Memory B cell (primary cell): ENCODE data around the gene MEX3A.
A peak's percentile ranks its signal among the peaks of the same experiment; 100 is the strongest.

Source experiments
- ATAC-seq: fragments of 150-1000 bp; cut with Tn5 transposase; 2 replicates; pipeline ENCODE4 v1.10.0; 2021; ENCODE audit warnings: low read depth, mild to moderate bottlenecking, moderate library complexity
- DNase-seq, 2 donors: peaks; one replicate each; pipeline ENCODE4 v3.0.0; 2022; ENCODE audit warnings: low spot score in 2 of 2
- H3K27ac Mint-ChIP-seq: one replicate; pipeline ENCODE4 v1.8.0; 2022; ENCODE audit warnings: mild to moderate bottlenecking, moderate library complexity, mixed read lengths
- H3K27me3 Mint-ChIP-seq: one replicate; pipeline ENCODE4 v1.8.0; 2022; ENCODE audit warnings: mixed read lengths
- H3K36me3 Mint-ChIP-seq: one replicate; pipeline ENCODE4 v1.8.0; 2022; ENCODE audit warnings: mild to moderate bottlenecking, mixed read lengths
- H3K4me1 Mint-ChIP-seq: one replicate; pipeline ENCODE4 v1.8.0; 2022; ENCODE audit warnings: mixed read lengths
- H3K4me3 Mint-ChIP-seq: one replicate; pipeline ENCODE4 v1.8.0; 2022; ENCODE audit warnings: mild to moderate bottlenecking, moderate library complexity, mixed read lengths
- H3K9me3 Mint-ChIP-seq: one replicate; pipeline ENCODE4 v1.8.0; 2022; ENCODE audit warnings: mixed read lengths

MEX3A gene

DNA sequence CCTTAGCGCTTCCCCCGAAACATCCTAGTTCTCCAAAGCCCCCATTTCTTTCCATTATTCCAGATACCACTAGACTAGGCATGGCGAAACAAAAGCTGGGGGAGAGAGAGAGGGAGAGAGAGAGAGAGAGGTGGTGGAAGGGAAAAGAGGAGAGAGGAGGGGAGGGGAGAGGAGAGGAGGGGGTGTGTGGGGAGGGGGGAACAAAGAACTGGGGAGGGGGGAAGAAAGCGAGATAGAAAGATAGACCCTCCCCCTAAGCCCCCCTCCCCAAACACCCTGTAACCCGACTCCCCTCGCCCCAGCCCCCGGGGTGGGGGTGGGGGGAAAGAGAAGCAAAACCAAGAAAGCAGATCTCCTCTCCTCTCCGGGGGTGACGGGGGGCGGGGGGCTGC, 352 bp downstream of the MEX3A start:
- H3K4me1 Mint-ChIP-seq, result peaks cover 20% of the 10 kb centered on the region
- H3K27ac Mint-ChIP-seq, result no peak overlapping the region
- H3K9me3 Mint-ChIP-seq, result no peaks in the 10 kb centered on the region
- DNase-seq (no peak), ATAC-seq (peak; percentile 8)
- peak overlapping the region; percentile 86 for H3K4me3 Mint-ChIP-seq
- H3K36me3 Mint-ChIP-seq, result no peaks in the 10 kb centered on the region
- H3K27me3 Mint-ChIP-seq, result peaks cover 13% of the 10 kb centered on the region

- H3K9me3 Mint-ChIP-seq, result no peaks in the 10 kb centered on the region
- H3K4me1 Mint-ChIP-seq, result peaks cover 20% of the 10 kb centered on the region
- H3K27me3 Mint-ChIP-seq, result peaks cover 13% of the 10 kb centered on the region
- H3K4me3 Mint-ChIP-seq, result peak overlapping the region; percentile 86
- no peak overlapping the region for H3K27ac Mint-ChIP-seq
- ATAC-seq (no peak), DNase-seq (no peak)
- H3K36me3 Mint-ChIP-seq, result no peaks in the 10 kb centered on the region
These were observed 917 bp downstream of the MEX3A start for GRCh38 chr1:156081180-156081916.

DNA sequence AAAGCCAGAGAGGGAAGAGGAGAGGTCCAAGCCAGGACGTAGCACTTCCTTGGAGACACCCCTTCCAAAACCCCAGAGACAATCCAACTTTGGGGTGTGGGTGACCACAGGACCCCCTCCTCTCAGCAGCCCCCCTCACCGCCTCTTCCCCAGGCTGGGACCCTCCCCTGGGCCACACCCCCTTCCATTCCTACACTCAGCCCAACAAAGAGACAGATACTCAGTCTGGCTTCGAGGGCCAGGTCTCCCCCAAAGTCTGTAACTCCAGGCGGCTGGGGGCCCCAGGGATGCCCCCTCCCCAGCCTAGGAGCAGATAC, 1.4 kb downstream of the MEX3A start:
- no peak for ATAC-seq
- no peak overlapping the region for H3K4me3 Mint-ChIP-seq
- no peak overlapping the region for H3K27ac Mint-ChIP-seq
- H3K27me3 Mint-ChIP-seq, result peaks cover 11% of the 10 kb centered on the region
- H3K4me1 Mint-ChIP-seq, result peaks cover 20% of the 10 kb centered on the region
- no peaks in the 10 kb centered on the region for H3K9me3 Mint-ChIP-seq
- DNase-seq, result no peak
- no peaks in the 10 kb centered on the region for H3K36me3 Mint-ChIP-seq

- no peak overlapping the region for H3K4me3 Mint-ChIP-seq
- peaks cover 23% of the 10 kb centered on the region for H3K4me1 Mint-ChIP-seq
- no peak overlapping the region for H3K27ac Mint-ChIP-seq
- no peaks in the 10 kb centered on the region for H3K9me3 Mint-ChIP-seq
- DNase-seq (no peak), ATAC-seq (no peak)
- H3K27me3 Mint-ChIP-seq, result peaks cover 10% of the 10 kb centered on the region
- no peaks in the 10 kb centered on the region for H3K36me3 Mint-ChIP-seq
These were observed 1.9 kb downstream of the MEX3A start for GRCh38 chr1:156080241-156080862.

- peaks cover 26% of the 10 kb centered on the region for H3K4me1 Mint-ChIP-seq
- ATAC-seq (no peak), DNase-seq (no peak)
- H3K27ac Mint-ChIP-seq, result no peak overlapping the region
- no peak overlapping the region for H3K4me3 Mint-ChIP-seq
- H3K27me3 Mint-ChIP-seq, result peaks cover 8% of the 10 kb centered on the region
- no peaks in the 10 kb centered on the region for H3K9me3 Mint-ChIP-seq
- no peaks in the 10 kb centered on the region for H3K36me3 Mint-ChIP-seq
These were observed 2.5 kb downstream of the MEX3A start for GRCh38 chr1:156079762-156080161.

DNA sequence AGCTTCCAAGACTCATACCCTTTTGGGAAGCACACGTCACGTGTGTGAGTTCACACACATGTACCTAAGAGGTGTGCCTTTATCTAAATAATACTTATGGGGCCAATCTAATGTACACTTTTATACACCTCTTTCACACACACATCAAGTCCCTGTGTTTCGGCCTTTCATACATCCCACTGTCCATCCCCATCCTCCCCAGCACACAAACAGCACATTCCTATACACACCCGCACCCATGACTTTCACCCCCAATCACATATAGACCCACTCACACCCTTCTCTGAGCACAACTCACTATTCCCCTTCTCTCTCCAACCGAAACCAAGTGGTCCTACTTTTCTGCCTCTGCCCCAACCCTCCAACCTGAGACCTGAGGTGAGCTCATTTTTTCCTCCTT, 3.5 kb downstream of the MEX3A start:
- H3K4me3 Mint-ChIP-seq, result peak overlapping the region; percentile 5
- no peaks in the 10 kb centered on the region for H3K9me3 Mint-ChIP-seq
- DNase-seq, result no peak
- ATAC-seq, result no peak
- H3K27me3 Mint-ChIP-seq, result peaks cover 5% of the 10 kb centered on the region
- H3K4me1 Mint-ChIP-seq, result peaks cover 22% of the 10 kb centered on the region
- H3K27ac Mint-ChIP-seq, result no peak overlapping the region
- H3K36me3 Mint-ChIP-seq, result no peaks in the 10 kb centered on the region

GRCh38 chr1:156077430-156077760, 4.9 kb downstream of the MEX3A start:
- no peak for ATAC-seq
- no peaks in the 10 kb centered on the region for H3K36me3 Mint-ChIP-seq
- H3K27me3 Mint-ChIP-seq, result peaks cover 2% of the 10 kb centered on the region
- no peaks in the 10 kb centered on the region for H3K9me3 Mint-ChIP-seq
- peaks cover 19% of the 10 kb centered on the region for H3K4me1 Mint-ChIP-seq
- no peak overlapping the region for H3K27ac Mint-ChIP-seq
- peak overlapping the region; percentile 78 for H3K4me3 Mint-ChIP-seq
- DNase-seq, result no peak

- Mint-ChIP-seq H3K4me3 (peak overlapping the region; percentile 78), H3K27ac (no peak overlapping the region), H3K9me3 (no peaks in the 10 kb centered on the region), H3K27me3 (peaks cover 1% of the 10 kb centered on the region), H3K36me3 (no peaks in the 10 kb centered on the region), H3K4me1 (peaks cover 18% of the 10 kb centered on the region)
- DNase-seq (peak in 1 of 2 donors; percentile 49), ATAC-seq (peak; percentile 77)
These were observed 5.4 kb downstream of the MEX3A start for GRCh38 chr1:156076609-156077429.

GRCh38 chr1:156075775-156076204, 6.5 kb downstream of the MEX3A start:
- no peaks in the 10 kb centered on the region for H3K27me3 Mint-ChIP-seq
- H3K9me3 Mint-ChIP-seq, result no peaks in the 10 kb centered on the region
- H3K4me1 Mint-ChIP-seq, result peaks cover 16% of the 10 kb centered on the region
- H3K4me3 Mint-ChIP-seq, result peak overlapping the region; percentile 78
- no peak for ATAC-seq
- no peaks in the 10 kb centered on the region for H3K36me3 Mint-ChIP-seq
- DNase-seq, result no peak
- H3K27ac Mint-ChIP-seq, result peak overlapping the region; percentile 39

GRCh38 chr1:156075162-156075561, 7.1 kb downstream of the MEX3A start:
- no peak for DNase-seq
- H3K36me3 Mint-ChIP-seq, result no peaks in the 10 kb centered on the region
- peak overlapping the region; percentile 39 for H3K27ac Mint-ChIP-seq
- H3K4me3 Mint-ChIP-seq, result peak overlapping the region; percentile 78
- no peak for ATAC-seq
- peaks cover 16% of the 10 kb centered on the region for H3K4me1 Mint-ChIP-seq
- peaks cover 4% of the 10 kb centered on the region for H3K27me3 Mint-ChIP-seq
- no peaks in the 10 kb centered on the region for H3K9me3 Mint-ChIP-seq

DNA sequence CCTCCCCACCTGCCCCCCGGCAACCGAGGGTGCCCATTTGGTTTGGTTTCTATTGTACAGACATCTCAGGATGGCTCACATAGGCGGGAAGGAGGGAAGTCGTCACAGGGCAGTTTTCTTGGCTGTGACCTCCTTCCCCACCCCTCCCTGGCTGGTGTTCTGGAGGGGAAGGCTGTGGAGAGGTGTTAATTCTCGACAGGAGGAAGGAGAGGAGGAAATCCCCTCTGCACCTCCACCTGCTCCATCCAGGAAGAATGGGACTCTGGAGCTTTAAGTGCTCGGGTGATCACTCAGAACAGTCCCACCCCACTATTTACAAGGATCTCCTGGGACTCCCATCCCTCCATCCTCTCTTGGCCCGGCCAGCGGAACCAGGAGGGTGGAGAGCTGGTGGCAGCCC, 7.6 kb downstream of the MEX3A start:
- peaks cover 16% of the 10 kb centered on the region for H3K4me1 Mint-ChIP-seq
- H3K36me3 Mint-ChIP-seq, result no peaks in the 10 kb centered on the region
- no peak overlapping the region for H3K27ac Mint-ChIP-seq
- DNase-seq, result no peak
- ATAC-seq, result no peak
- no peaks in the 10 kb centered on the region for H3K9me3 Mint-ChIP-seq
- peaks cover 4% of the 10 kb centered on the region for H3K27me3 Mint-ChIP-seq
- no peak overlapping the region for H3K4me3 Mint-ChIP-seq

DNA sequence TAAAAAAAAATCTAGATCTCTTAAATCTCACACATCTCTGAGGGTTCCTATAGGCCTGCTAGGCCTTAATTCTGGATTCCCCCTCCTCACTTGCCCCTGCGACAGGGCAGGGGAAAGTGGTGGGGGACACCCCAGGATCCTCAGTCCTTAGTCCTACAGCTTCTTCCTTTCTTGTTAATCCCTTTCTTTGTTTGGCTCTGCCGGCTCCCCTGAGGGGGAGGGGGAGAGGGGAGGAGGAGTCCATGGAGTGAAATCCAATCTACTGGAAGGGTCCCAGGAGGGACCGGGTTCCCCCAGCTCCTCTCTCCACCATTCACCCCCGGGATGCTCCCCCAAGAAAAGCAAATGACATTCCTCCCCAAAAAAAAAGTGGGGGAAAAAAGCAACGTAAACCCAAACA, 8.5 kb downstream of the MEX3A start:
- H3K27ac Mint-ChIP-seq, result no peak overlapping the region
- peaks cover 4% of the 10 kb centered on the region for H3K27me3 Mint-ChIP-seq
- peaks cover 14% of the 10 kb centered on the region for H3K4me1 Mint-ChIP-seq
- no peaks in the 10 kb centered on the region for H3K36me3 Mint-ChIP-seq
- H3K4me3 Mint-ChIP-seq, result no peak overlapping the region
- no peaks in the 10 kb centered on the region for H3K9me3 Mint-ChIP-seq
- ATAC-seq, result no peak
- DNase-seq, result no peak

DNA sequence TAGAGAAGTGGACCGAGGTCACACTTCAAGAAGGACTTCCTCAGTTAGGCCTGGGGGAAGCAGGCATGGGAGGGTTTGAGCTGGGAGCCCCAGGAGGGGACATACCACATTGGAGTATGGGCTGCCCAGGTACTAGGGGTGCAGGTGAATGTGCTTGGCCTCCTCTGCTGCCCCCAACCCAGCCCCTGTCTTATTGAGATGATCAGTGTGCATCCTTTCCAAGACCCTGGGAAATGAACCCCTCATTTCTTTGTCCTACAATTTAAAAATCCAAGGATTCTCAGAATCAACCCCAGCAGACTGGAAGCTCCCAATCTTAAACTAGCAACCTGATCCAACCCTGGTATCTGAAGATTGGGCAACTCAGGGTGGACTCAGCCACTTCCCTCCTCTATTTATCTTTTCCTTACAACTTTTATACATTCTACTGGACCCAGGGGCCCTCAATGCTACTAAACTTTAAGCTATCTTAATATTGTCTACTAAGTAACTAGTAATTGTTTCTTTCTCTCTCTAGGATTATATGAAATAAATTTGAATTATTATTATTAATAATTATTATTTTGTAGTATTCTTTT, 9.1 kb downstream of the MEX3A start:
- Mint-ChIP-seq H3K36me3 (no peaks in the 10 kb centered on the region), H3K4me3 (no peak overlapping the region), H3K9me3 (no peaks in the 10 kb centered on the region), H3K4me1 (peaks cover 11% of the 10 kb centered on the region), H3K27ac (no peak overlapping the region), H3K27me3 (peaks cover 4% of the 10 kb centered on the region)
- ATAC-seq (no peak), DNase-seq (no peak)

GRCh38 chr1:156072251-156072650, 10.0 kb downstream of the MEX3A start:
- Mint-ChIP-seq H3K27ac (no peak overlapping the region), H3K9me3 (no peaks in the 10 kb centered on the region), H3K4me3 (no peak overlapping the region), H3K36me3 (no peaks in the 10 kb centered on the region), H3K4me1 (peaks cover 6% of the 10 kb centered on the region), H3K27me3 (peaks cover 4% of the 10 kb centered on the region)
- ATAC-seq (no peak), DNase-seq (no peak)
